ENCODE results near the gene PGLYRP4. TPM values are rescaled to one million over a fixed set of nuclear protein-coding genes. Genes with fewer than 3 reads are reported as not detected.

PGLYRP4 gene
- total and polyA plus RNA-seq, 8 donors = not detected

DNA sequence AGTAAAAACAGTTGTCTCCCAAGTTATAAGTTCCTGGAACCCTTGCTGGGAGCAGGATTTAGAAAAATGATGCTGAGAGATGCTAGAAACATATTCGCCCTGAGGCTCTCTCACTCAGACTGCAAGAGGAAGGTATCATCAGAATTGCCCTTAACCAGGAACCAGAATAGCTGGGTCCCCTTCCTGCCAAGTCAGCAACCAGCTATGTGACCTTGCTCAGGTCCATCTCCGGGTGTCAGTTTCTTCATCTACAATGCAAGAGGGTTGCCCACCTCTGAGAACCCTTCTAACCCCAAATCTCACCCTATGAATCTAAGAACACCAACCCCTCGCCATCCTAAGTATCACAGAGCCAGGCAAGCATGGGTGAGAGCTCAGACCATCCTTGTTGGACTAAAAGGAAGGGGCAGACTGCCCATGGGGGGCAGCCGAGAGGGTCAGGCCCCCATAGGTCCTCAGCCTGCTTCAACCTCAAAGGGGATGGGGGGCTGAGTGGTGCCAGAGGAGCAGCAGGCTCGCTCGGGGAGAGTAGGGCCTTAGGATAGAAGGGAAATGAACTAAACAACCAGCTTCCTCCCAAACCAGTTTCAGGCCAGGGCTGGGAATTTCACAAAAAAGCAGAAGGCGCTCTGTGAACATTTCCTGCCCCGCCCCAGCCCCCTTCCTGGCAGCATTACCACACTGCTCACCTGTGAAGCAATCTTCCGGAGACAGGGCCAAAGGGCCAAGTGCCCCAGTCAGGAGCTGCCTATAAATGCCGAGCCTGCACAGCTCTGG lies 8.6 kb upstream of the PGLYRP4 start:
- ATAC-seq (peak; percentile 85), DNase-seq (peak in 2 of 4 donors; percentile 87 to 94)
- Histone ChIP-seq H3K27ac (peak overlapping the region; percentile 57 to 94), H3K4me3 (peak overlapping the region in 1 of 2 donors; percentile 58), H3K27me3 (no peaks in the 10 kb centered on the region), H3K9me3 (no peaks in the 10 kb centered on the region), H3K36me3 (peaks cover 0 to 26% of the 10 kb centered on the region in 2 donors), H3K4me1 (peaks cover 0 to 53% of the 10 kb centered on the region in 2 donors)
- intact Hi-C loops (cut with DNase I) = loop anchor here in 1 of 2 donors (2.0 kb wide), 1 partner anchor 138 kb away; no protein-coding TSS in a partner anchor
- TF ChIP-seq, protein P1, sequence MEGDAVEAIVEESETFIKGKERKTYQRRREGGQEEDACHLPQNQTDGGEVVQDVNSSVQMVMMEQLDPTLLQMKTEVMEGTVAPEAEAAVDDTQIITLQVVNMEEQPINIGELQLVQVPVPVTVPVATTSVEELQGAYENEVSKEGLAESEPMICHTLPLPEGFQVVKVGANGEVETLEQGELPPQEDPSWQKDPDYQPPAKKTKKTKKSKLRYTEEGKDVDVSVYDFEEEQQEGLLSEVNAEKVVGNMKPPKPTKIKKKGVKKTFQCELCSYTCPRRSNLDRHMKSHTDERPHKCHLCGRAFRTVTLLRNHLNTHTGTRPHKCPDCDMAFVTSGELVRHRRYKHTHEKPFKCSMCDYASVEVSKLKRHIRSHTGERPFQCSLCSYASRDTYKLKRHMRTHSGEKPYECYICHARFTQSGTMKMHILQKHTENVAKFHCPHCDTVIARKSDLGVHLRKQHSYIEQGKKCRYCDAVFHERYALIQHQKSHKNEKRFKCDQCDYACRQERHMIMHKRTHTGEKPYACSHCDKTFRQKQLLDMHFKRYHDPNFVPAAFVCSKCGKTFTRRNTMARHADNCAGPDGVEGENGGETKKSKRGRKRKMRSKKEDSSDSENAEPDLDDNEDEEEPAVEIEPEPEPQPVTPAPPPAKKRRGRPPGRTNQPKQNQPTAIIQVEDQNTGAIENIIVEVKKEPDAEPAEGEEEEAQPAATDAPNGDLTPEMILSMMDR (IDR thresholded peaks at IDR 0.05) = no peak

DNA sequence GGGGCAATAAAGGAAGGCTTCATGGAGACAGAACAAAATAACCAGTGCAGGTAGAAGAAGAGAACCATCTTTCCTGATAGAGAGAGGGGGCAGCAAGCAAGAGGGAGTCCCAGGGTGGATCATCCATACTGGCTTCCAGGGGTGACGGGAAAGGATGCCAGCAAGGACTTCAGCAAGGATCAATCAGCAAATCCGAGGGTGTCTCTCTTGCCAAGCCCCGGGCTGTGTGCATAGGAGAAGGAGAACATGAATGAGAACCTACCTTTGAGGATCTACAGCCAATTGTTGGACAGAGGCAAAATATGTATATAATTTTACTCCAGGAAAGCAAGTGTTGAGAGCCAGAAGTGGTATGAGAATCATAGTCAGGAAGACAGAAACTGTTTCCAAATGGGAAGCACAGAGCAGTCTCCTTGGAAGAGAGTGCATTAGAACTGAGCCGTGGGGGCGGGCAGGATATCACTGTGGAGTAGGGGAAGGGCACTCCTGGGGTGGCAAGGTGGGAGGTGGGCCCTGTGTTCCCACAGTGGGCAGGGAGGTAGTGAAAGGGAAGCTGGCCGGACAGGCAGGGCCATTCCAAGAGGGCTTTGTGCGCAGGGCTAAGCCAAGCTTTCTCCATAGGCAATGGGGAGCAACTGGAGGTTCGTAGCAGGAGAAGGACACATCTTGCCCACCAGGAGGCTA lies 7.9 kb upstream of the PGLYRP4 start:
- Histone ChIP-seq H3K27ac (peak overlapping the region in 1 of 2 donors; percentile 94), H3K27me3 (peaks cover 0 to 7% of the 10 kb centered on the region in 2 donors), H3K4me3 (peak overlapping the region in 1 of 2 donors; percentile 58), H3K36me3 (peaks cover 0 to 26% of the 10 kb centered on the region in 2 donors), H3K4me1 (peaks cover 0 to 48% of the 10 kb centered on the region in 2 donors), H3K9me3 (no peaks in the 10 kb centered on the region)
- no peak for DNase-seq
- ATAC-seq = no peak
- TF ChIP-seq, protein P1 (IDR thresholded peaks at IDR 0.05) = no peak
- intact Hi-C loops (cut with DNase I) = loop anchor here in 1 of 2 donors (2.0 kb wide), 1 partner anchor 138 kb away; no protein-coding TSS in a partner anchor

GRCh38 chr1:153355445-153356071 lies 6.9 kb upstream of the PGLYRP4 start:
- TF ChIP-seq, protein P1 (IDR thresholded peaks at IDR 0.05) = peak; percentile 30 to 54
- peak overlapping the region in 1 of 2 donors; percentile 94 for H3K27ac ChIP-seq
- peak; percentile 79 for ATAC-seq
- peaks cover 6 to 16% of the 10 kb centered on the region in 2 donors for H3K27me3 ChIP-seq
- intact Hi-C loops (cut with DNase I) = loop anchor here in 1 of 2 donors (2.0 kb wide), 1 partner anchor 139 kb away; no protein-coding TSS in a partner anchor
- peaks cover 0 to 39% of the 10 kb centered on the region in 2 donors for H3K4me1 ChIP-seq
- peak in 2 of 4 donors; percentile 80 to 95 for DNase-seq
- peaks cover 0 to 22% of the 10 kb centered on the region in 2 donors for H3K36me3 ChIP-seq
- no peak overlapping the region for H3K4me3 ChIP-seq
- no peaks in the 10 kb centered on the region for H3K9me3 ChIP-seq

DNA sequence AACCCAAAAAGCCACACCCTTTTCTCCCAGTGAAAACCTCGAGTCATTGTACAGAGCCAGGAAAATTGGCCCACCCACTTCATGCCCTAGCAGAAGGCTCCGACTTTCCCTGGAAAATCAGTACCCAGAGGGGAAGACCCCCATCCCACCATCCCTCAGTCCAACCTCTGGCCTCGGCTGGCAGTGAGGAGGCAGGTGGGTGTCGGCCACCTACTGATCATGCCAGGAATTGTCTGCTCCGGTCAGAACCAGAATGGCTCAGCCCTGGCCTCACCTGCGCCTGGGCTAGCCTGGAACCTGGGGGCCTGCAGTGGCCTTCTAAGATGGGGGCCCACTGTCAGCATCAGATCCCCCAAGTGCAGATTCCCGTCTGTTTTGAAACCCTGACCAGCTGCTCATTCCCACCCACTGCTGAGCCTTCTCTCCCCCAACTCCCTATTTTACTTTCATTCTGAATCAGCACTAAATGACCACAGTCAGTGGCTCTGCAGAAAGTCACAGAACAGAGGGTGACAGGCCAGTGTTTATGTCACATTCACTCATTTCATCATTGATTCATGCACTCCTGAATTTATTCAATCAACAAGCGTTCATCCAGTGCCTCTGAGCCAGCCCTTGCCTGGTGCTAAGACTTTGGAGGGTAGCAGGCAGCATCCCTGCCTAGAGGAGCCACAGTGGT lies 6.0 kb upstream of the PGLYRP4 start:
- DNase-seq = no peak
- intact Hi-C loops (cut with DNase I) = no loop called here
- TF ChIP-seq, protein P1 (IDR thresholded peaks at IDR 0.05) = no peak
- peak overlapping the region in 1 of 2 donors; percentile 94 for H3K27ac ChIP-seq
- peaks cover 0 to 13% of the 10 kb centered on the region in 2 donors for H3K36me3 ChIP-seq
- H3K9me3 ChIP-seq = no peaks in the 10 kb centered on the region
- no peak overlapping the region for H3K4me3 ChIP-seq
- ATAC-seq = no peak
- peaks cover 0 to 31% of the 10 kb centered on the region in 2 donors for H3K4me1 ChIP-seq
- peaks cover 6 to 22% of the 10 kb centered on the region in 2 donors for H3K27me3 ChIP-seq
